Measurements from ENCODE around the gene AQP6. TPM values are rescaled to one million over a fixed set of nuclear protein-coding genes. Genes with fewer than 3 reads are reported as not detected.
A peak's percentile ranks its signal among the peaks of the same experiment; 100 is the strongest.
"Not testable (repeated sequence)": the region's sequence is repeated elsewhere in the genome, so short reads cannot be mapped to it uniquely, and the experiment has no call there.

AQP6 gene
- polyA plus RNA-seq, 12 donors: 0.07 to 0.26 (median 0.14) TPM; not detected in 3

GRCh38 chr12:49989400-49989799 lies 16.7 kb downstream of the AQP6 start:
- not testable (repeated sequence) for DNase-seq

- DNase-seq: no peak
These were observed 17.5 kb downstream of the AQP6 start for GRCh38 chr12:49990273-49990672.

- DNase-seq: no peak
These were observed 25.7 kb downstream of the AQP6 start for GRCh38 chr12:49998453-49998852.

- no peak for DNase-seq
These were observed 30.8 kb downstream of the AQP6 start for GRCh38 chr12:50003595-50003994.

- DNase-seq: no peak
These were observed 31.9 kb downstream of the AQP6 start for GRCh38 chr12:50004696-50005095.

- DNase-seq: no peak
These were observed 32.4 kb downstream of the AQP6 start for GRCh38 chr12:50005175-50005574.

GRCh38 chr12:50006280-50006679 lies 33.5 kb downstream of the AQP6 start:
- no peak for DNase-seq

- DNase-seq: no peak
These were observed 34.2 kb downstream of the AQP6 start for GRCh38 chr12:50006754-50007442.

GRCh38 chr12:50013361-50014147 lies 40.8 kb downstream of the AQP6 start:
- DNase-seq: no peak

- DNase-seq: no peak
These were observed 41.6 kb downstream of the AQP6 start for GRCh38 chr12:50014342-50014741.

- peak; percentile 88 for DNase-seq
These were observed 44.0 kb downstream of the AQP6 start for GRCh38 chr12:50016501-50017475.

- no peak for DNase-seq
These were observed 44.9 kb downstream of the AQP6 start for GRCh38 chr12:50017641-50018040.

GRCh38 chr12:50018154-50018553 lies 45.4 kb downstream of the AQP6 start:
- peak; percentile 57 for DNase-seq

- no peak for DNase-seq
These were observed 46.2 kb downstream of the AQP6 start for GRCh38 chr12:50018968-50019367.

GRCh38 chr12:50019524-50019923 lies 46.8 kb downstream of the AQP6 start:
- no peak for DNase-seq

- DNase-seq: peak; percentile 41
These were observed 48.3 kb downstream of the AQP6 start for GRCh38 chr12:50021031-50021430.

- no peak for DNase-seq
These were observed 50.2 kb downstream of the AQP6 start for GRCh38 chr12:50022903-50023302.

GRCh38 chr12:50024227-50024626 lies 51.5 kb downstream of the AQP6 start:
- DNase-seq: no peak

- no peak for DNase-seq
These were observed 52.0 kb downstream of the AQP6 start for GRCh38 chr12:50024805-50025186.

GRCh38 chr12:50025187-50026059 lies 52.7 kb downstream of the AQP6 start, which contains the start of gene RACGAP1:
TSS of gene RACGAP1 (minus strand) at chr12:50025494. CDS start at chr12:50016715, 8,779 bp downstream.
- DNase-seq: peak; percentile 99

GRCh38 chr12:50026691-50027090 lies 53.9 kb downstream of the AQP6 start:
- DNase-seq: no peak

All from muscle of arm (tissue), 12 donors.